Prostate gland (tissue), 2 donors: ENCODE measurements around the gene TERB1.

Experiments used
- POLR2A ChIP-seq: fragments of 450-650 bp; IDR thresholded peaks from one replicate; pipeline ENCODE4 v1.6.1; 2016; ENCODE audit warnings: antibody characterized with exemption, mild to moderate bottlenecking
- TF ChIP-seq, protein P1 (sequence below), 4 experiments: fragments of 200-600 bp in 2 of 4; fragments of 450-650 bp in 2 of 4; sonication (generic) in 2 of 4; IDR thresholded peaks; 1 replicate in 3 of 4; 2 replicates in 1 of 4; pipeline ENCODE4 v1.5.1; 2016 to 2019; ENCODE audit warnings: antibody characterized with exemption in 4 of 4, mild to moderate bottlenecking in 2 of 4, moderate library complexity in 2 of 4

DNA sequence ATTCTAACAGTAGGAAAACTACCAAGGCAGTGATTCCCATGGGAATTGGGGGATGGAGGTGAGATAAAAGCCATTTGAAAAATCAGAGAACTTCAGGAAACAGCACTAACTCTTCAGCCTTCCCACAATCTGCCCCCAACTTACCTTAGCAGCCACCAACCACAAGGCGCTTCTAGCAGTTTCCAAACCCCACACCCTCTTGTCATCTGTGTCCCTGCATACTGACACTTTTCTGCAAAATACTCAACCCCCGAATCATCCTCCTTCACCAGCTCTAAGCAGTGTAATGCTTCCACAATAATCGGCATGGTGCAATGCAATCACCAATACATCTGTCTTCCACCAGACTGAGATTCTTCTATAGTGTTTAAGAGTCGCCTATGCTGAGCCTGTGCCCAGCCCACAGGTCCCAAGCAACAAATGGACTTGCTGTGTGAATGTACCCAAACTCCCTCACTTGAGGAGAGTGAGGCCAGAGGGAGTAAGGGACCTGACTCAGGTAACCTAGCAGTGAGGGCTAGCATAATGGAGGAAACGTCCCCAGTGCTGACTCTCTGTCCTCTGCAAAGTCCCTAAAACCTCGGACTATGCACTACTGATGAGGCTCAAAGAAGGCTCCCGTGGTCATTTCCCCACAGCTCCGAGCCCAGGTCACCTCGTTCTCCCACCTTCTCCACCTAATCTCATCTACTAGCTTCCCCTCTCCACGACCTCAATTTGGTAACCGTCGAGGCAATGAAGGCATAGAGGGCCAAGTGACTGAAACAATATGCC is 50.9 kb downstream of the TERB1 start:
- TF ChIP-seq, protein P1, sequence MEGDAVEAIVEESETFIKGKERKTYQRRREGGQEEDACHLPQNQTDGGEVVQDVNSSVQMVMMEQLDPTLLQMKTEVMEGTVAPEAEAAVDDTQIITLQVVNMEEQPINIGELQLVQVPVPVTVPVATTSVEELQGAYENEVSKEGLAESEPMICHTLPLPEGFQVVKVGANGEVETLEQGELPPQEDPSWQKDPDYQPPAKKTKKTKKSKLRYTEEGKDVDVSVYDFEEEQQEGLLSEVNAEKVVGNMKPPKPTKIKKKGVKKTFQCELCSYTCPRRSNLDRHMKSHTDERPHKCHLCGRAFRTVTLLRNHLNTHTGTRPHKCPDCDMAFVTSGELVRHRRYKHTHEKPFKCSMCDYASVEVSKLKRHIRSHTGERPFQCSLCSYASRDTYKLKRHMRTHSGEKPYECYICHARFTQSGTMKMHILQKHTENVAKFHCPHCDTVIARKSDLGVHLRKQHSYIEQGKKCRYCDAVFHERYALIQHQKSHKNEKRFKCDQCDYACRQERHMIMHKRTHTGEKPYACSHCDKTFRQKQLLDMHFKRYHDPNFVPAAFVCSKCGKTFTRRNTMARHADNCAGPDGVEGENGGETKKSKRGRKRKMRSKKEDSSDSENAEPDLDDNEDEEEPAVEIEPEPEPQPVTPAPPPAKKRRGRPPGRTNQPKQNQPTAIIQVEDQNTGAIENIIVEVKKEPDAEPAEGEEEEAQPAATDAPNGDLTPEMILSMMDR (IDR thresholded peaks at IDR 0.05), result no peak
- no peak for TF ChIP-seq POLR2A
